Activated CD4-positive, alpha-beta T cell treated with anti-CD3 and anti-CD28 coated beads for 36 hours (primary cell): ENCODE results near the gene HDHD3. TPM values are rescaled to one million over a fixed set of nuclear protein-coding genes. Genes with fewer than 3 reads are reported as not detected.
"Not testable (repeated sequence)": the region's sequence is repeated elsewhere in the genome, so short reads cannot be mapped to it uniquely, and the experiment has no call there.

Source experiments
- ATAC-seq: fragments of 200-7000 bp; cut with Tn5 transposase; one replicate; pipeline ENCODE4 v1.10.0; 2021; ENCODE audit warnings: mild to moderate bottlenecking, moderate library complexity
- CTCF ChIA-PET: fragments of 350-600 bp; sonication (Branson Sonifier 250); formaldehyde crosslinking; loops from one replicate; lab custom pipeline; 2021; ENCODE audit warnings: antibody characterized with exemption; lab: Charles Lee
- POLR2A ChIA-PET: fragments of 350-600 bp; sonication (Branson Sonifier 250); formaldehyde crosslinking; loops from one replicate; lab custom pipeline; 2021; ENCODE audit warnings: antibody characterized with exemption, inconsistent platforms; lab: Charles Lee
- DNase-seq: peaks from one replicate; pipeline ENCODE4 v3.0.0-alpha.2; 2020
- H3K27ac Mint-ChIP-seq: one replicate; pipeline ENCODE4 v1.8.0; 2021; ENCODE audit warnings: mixed read lengths
- H3K27me3 Mint-ChIP-seq: one replicate; pipeline ENCODE4 v1.8.0; 2021; ENCODE audit warnings: mixed read lengths
- H3K36me3 Mint-ChIP-seq: one replicate; pipeline ENCODE4 v1.8.0; 2021; ENCODE audit warnings: low read depth, mixed read lengths
- H3K4me1 Mint-ChIP-seq: one replicate; pipeline ENCODE4 v1.8.0; 2021; ENCODE audit warnings: mixed read lengths
- H3K4me3 Mint-ChIP-seq: one replicate; pipeline ENCODE4 v1.8.0; 2021; ENCODE audit warnings: mild to moderate bottlenecking, moderate library complexity, mixed read lengths
- H3K9me3 Mint-ChIP-seq: one replicate; pipeline ENCODE4 v1.8.0; 2021; ENCODE audit warnings: low read depth, mixed read lengths
- intact Hi-C, 2 experiments: fragments of 100-400 bp; cut with DNase I in 1 of 2; cut with micrococcal nuclease in 1 of 2; formaldehyde crosslinking; loops; one replicate each; pipeline versions ENCODE4 v1.14.2 to v1.15.1; 2022 to 2024; cut with DNase I, micrococcal nuclease
- total RNA-seq, 2 experiments: library from RNA; stranded (reverse); gene quantifications; one replicate each; pipeline ENCODE4 v1.2.3, GENCODE V29; 2021

The HDHD3 gene
- total RNA-seq, 2 experiments from 2014 or later = 12.7 to 16.5 TPM

DNA sequence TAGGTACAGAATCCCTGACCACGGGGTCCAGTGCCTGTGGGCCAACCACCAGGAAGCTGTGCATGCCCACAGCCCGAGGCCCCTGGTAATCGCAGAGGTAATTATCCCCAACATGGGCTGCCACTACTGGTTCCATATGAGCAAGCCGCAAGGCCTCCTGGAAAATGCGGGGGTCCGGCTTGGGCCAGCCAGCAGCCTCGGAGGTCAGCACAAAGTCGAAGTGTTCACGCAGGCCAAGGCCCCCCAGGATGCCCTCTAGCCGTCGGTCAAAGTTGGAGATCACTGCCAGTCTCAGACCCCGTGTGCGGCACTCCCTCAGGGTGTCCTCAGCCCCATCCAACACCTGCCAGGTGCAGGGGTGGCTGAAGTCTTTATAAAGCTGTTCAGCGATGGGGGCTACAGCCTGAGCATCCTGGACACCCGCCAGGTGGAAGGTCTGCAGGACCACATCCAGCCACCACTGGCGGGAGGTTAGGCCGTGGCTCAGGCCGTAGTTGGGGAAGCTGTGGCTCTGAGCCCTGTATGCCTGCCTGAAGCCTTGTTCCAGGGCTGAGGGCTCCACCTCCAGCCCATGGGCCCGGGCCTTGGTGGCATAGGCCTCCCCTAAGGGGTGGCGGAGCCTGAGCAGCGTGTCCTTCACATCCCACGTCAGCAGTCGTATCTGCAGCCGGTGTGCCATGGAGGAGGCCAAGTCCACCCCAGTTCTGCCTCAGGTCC, 3.0 kb downstream of the HDHD3 start:
- ChIA-PET CTCF (interaction anchor here (0.7 to 1.0 kb wide), 3 partner anchors 9 to 63 kb away, joined by 3 to 4 read pairs (median 3); no protein-coding TSS in a partner anchor), POLR2A (interaction anchor here (0.6 to 0.7 kb wide), 3 partner anchors 34 to 222 kb away, joined by 3 read pairs; partner anchors contain the start of gene WDR31)
- intact Hi-C loops = no loop called here
- Mint-ChIP-seq H3K27me3 (no peaks in the 10 kb centered on the region), H3K36me3 (peaks cover 13% of the 10 kb centered on the region), H3K4me3 (no peak overlapping the region), H3K27ac (no peak overlapping the region), H3K9me3 (no peaks in the 10 kb centered on the region), H3K4me1 (peaks cover 14% of the 10 kb centered on the region)
- DNase-seq (no peak), ATAC-seq (no peak)

- Mint-ChIP-seq H3K27ac (no peak overlapping the region), H3K4me3 (no peak overlapping the region), H3K36me3 (peaks cover 13% of the 10 kb centered on the region), H3K4me1 (peaks cover 14% of the 10 kb centered on the region), H3K9me3 (no peaks in the 10 kb centered on the region), H3K27me3 (no peaks in the 10 kb centered on the region)
- DNase-seq = no peak
- CTCF ChIA-PET = interaction anchor here (0.7 kb wide), 3 partner anchors 22 to 63 kb away, joined by 3 read pairs; partner anchors contain the start of gene ALAD
- intact Hi-C loops = no loop called here
- no peak for ATAC-seq
- POLR2A ChIA-PET = interaction anchor here (0.6 kb wide), 1 partner anchor 222 kb away, joined by 3 read pairs; no protein-coding TSS in a partner anchor
Measured at GRCh38 chr9:113373256-113373655, 3.5 kb downstream of the HDHD3 start.

DNA sequence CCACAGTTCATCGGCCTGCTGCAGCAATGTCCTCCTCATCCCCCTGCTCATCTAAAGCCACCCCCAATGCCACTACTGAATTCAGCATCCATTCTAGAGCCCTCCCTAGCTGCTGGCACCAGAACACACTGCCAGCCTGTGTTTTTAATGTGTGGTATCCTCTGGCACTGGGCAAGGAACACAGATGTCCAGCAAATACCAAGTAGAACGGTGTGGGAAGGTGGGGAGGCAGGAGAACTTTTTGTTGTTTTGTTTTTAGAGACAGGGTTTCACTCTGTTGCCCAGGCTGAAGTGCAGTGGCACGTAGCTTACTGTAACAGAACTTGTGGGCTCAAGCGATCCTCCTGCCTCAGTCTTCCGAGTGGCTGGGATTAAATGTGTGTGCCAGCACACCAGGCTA, 4.7 kb downstream of the HDHD3 start:
- peaks cover 13% of the 10 kb centered on the region for H3K36me3 Mint-ChIP-seq
- intact Hi-C loops = no loop called here
- ATAC-seq (no peak), DNase-seq (no peak)
- no peak overlapping the region for H3K27ac Mint-ChIP-seq
- no peak overlapping the region for H3K4me3 Mint-ChIP-seq
- ChIA-PET POLR2A (no interaction called here), CTCF (interaction anchor here (0.8 to 1.4 kb wide), 2 partner anchors 44 to 260 kb away, joined by 3 read pairs; no protein-coding TSS in a partner anchor)
- no peaks in the 10 kb centered on the region for H3K27me3 Mint-ChIP-seq
- no peaks in the 10 kb centered on the region for H3K9me3 Mint-ChIP-seq
- H3K4me1 Mint-ChIP-seq = peaks cover 14% of the 10 kb centered on the region

- intact Hi-C loops = no loop called here
- no peaks in the 10 kb centered on the region for H3K27me3 Mint-ChIP-seq
- CTCF ChIA-PET = interaction anchor here (0.6 to 1.4 kb wide), 5 partner anchors 9 to 291 kb away, joined by 3 to 4 read pairs (median 3); no protein-coding TSS in a partner anchor
Measured at GRCh38 chr9:113370806-113371325, 5.9 kb downstream of the HDHD3 start.

GRCh38 chr9:113369855-113370140, 7.0 kb downstream of the HDHD3 start:
- Mint-ChIP-seq H3K27ac (no peak overlapping the region), H3K4me1 (peaks cover 3% of the 10 kb centered on the region), H3K9me3 (no peaks in the 10 kb centered on the region), H3K36me3 (peaks cover 4% of the 10 kb centered on the region), H3K27me3 (no peaks in the 10 kb centered on the region), H3K4me3 (no peak overlapping the region)
- CTCF ChIA-PET = interaction anchor here (0.6 kb wide), 1 partner anchor 18 kb away, joined by 3 read pairs; no protein-coding TSS in a partner anchor
- intact Hi-C loops = no loop called here
- POLR2A ChIA-PET = interaction anchor here (0.6 kb wide), 1 partner anchor 18 kb away, joined by 3 read pairs; no protein-coding TSS in a partner anchor
- ATAC-seq (no peak), DNase-seq (no peak)

More at GRCh38 chr9:113370806-113371325, 5.9 kb downstream of the HDHD3 start:
- ATAC-seq (no peak), DNase-seq (no peak)
- POLR2A ChIA-PET = no interaction called here
- Mint-ChIP-seq H3K9me3 (no peaks in the 10 kb centered on the region), H3K36me3 (peaks cover 13% of the 10 kb centered on the region), H3K4me3 (no peak overlapping the region), H3K27ac (no peak overlapping the region), H3K4me1 (peaks cover 12% of the 10 kb centered on the region)

GRCh38 chr9:113368982-113369854, 7.6 kb downstream of the HDHD3 start:
- no peak overlapping the region for H3K27ac Mint-ChIP-seq
- intact Hi-C loops = no loop called here
- POLR2A ChIA-PET = no interaction called here
- peaks cover 4% of the 10 kb centered on the region for H3K36me3 Mint-ChIP-seq
- ATAC-seq = no peak
- H3K9me3 Mint-ChIP-seq = no peaks in the 10 kb centered on the region
- no peak overlapping the region for H3K4me3 Mint-ChIP-seq
- no peak for DNase-seq
- H3K4me1 Mint-ChIP-seq = no peaks in the 10 kb centered on the region
- CTCF ChIA-PET = interaction anchor here (0.6 kb wide), 3 partner anchors 17 to 465 kb away, joined by 3 read pairs; partner anchors contain the start of gene CDC26
- no peaks in the 10 kb centered on the region for H3K27me3 Mint-ChIP-seq

GRCh38 chr9:113368348-113368981, 8.3 kb downstream of the HDHD3 start:
- DNase-seq = no peak
- CTCF ChIA-PET = interaction anchor here (0.6 kb wide), 2 partner anchors 93 to 464 kb away, joined by 3 read pairs; partner anchors contain the start of gene CDC26
- POLR2A ChIA-PET = no interaction called here
- Mint-ChIP-seq H3K36me3 (peaks cover 4% of the 10 kb centered on the region), H3K9me3 (no peaks in the 10 kb centered on the region), H3K4me3 (no peak overlapping the region), H3K27me3 (no peaks in the 10 kb centered on the region), H3K4me1 (no peaks in the 10 kb centered on the region), H3K27ac (no peak overlapping the region)
- ATAC-seq = no peak
- intact Hi-C loops = no loop called here

DNA sequence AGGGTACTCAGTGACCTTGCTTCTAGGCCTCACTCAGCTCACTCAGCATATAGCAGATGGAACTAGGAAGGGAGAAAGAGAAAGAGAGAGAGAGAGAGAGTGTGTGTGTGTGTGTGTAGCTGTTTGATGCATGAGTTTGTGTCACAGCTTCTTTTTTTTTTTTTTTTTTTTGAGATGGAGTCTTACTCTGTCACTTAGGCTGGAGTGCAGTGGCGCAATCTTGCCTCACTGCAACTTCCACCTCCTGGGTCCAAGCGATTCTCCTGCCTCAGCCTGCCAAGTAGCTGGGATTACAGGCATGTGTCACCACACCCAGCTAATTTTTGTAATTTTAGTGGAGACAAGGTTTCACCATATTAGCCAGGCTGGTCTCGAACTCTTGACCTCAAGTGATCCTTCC, 11.1 kb downstream of the HDHD3 start:
- intact Hi-C loops, H3K36me3 Mint-ChIP-seq, H3K4me3 Mint-ChIP-seq, H3K27ac Mint-ChIP-seq, H3K9me3 Mint-ChIP-seq, DNase-seq, H3K27me3 Mint-ChIP-seq, POLR2A ChIA-PET, ATAC-seq: not testable (repeated sequence)
- H3K4me1 Mint-ChIP-seq = peaks cover 14% of the 10 kb centered on the region
- CTCF ChIA-PET = interaction anchor here (0.9 kb wide), 1 partner anchor 26 kb away, joined by 4 read pairs; no protein-coding TSS in a partner anchor

DNA sequence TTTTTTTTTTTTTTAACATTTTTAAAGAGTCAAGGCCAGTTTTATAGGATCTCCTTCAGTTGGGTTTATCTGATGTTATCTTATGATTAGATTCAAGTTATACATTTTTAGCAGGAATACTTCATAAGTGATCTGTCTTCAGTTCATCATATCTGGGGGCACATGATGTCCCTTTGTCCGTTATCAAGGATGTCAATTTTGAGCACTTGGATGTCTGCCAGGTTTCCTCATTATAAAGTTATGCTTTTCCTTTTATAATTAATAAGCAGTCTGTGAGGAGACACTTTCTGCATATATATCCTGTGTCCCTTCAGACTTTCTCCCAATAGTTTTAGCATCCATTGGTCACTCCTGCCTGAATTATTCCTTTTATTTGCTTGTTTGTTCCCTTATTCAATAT, 11.8 kb downstream of the HDHD3 start:
- Mint-ChIP-seq H3K4me3 (no peak overlapping the region), H3K27me3 (no peaks in the 10 kb centered on the region), H3K9me3 (no peaks in the 10 kb centered on the region), H3K36me3 (no peaks in the 10 kb centered on the region), H3K27ac (no peak overlapping the region), H3K4me1 (peaks cover 14% of the 10 kb centered on the region)
- intact Hi-C loops = no loop called here
- ChIA-PET POLR2A (no interaction called here), CTCF (interaction anchor here (0.6 to 1.1 kb wide), 4 partner anchors 9 to 547 kb away, joined by 3 to 4 read pairs (median 4); no protein-coding TSS in a partner anchor)
- DNase-seq (no peak), ATAC-seq (no peak)

GRCh38 chr9:113363336-113363735, 13.4 kb downstream of the HDHD3 start:
- intact Hi-C loops = no loop called here
- no peaks in the 10 kb centered on the region for H3K9me3 Mint-ChIP-seq
- H3K4me3 Mint-ChIP-seq = no peak overlapping the region
- no peaks in the 10 kb centered on the region for H3K36me3 Mint-ChIP-seq
- peaks cover 2% of the 10 kb centered on the region for H3K27me3 Mint-ChIP-seq
- DNase-seq (no peak), ATAC-seq (no peak)
- ChIA-PET CTCF (interaction anchor here (1.5 to 2.3 kb wide), 2 partner anchors 16 to 89 kb away, joined by 3 to 14 read pairs; partner anchors contain the start of genes CDC26 and PRPF4), POLR2A (no interaction called here)
- no peak overlapping the region for H3K27ac Mint-ChIP-seq
- peaks cover 14% of the 10 kb centered on the region for H3K4me1 Mint-ChIP-seq
